ENCODE data around the gene KANK4.

DNA sequence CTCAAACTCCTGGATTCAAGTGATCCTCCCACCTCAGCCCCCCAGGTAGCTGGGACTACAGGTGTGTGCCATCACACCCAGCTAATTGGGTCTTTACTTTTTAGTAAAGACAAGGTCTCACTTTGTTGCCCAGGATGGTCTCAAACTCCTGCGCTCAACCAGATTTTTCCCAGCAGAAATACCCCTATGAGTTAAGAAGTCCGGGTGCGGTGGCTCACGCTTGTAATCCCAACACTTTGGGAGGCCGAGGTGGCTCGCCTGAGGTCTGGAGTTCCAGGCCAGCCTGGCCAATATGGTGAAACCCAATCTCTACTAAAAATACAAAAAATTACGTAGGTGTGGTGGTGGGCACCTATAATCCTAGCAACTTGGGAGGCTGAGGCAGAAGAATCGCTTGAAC is 131.1 kb downstream of the KANK4 start:
- TF ChIP-seq CTCF (IDR thresholded peaks at IDR 0.05) (no peak), POLR2A (IDR thresholded peaks at IDR 0.05) (no peak)

Measured in uterus (tissue), 2 donors.